Measurements from ENCODE around the gene KRT13. TPM values are rescaled to one million over a fixed set of nuclear protein-coding genes. Genes with fewer than 3 reads are reported as not detected.
A peak's percentile ranks its signal among the peaks of the same experiment; 100 is the strongest.

The KRT13 gene
- total RNA-seq, 4 donors from 2014 or later, result 1.5 to 6.4 (median 3.0) TPM

- Histone ChIP-seq H3K9me3 (no peaks in the 10 kb centered on the region), H3K4me1 (peaks cover 0 to 9% of the 10 kb centered on the region in 2 donors), H3K27ac (peak overlapping the region; percentile 85 to 89), H3K27me3 (no peaks in the 10 kb centered on the region), H3K4me3 (no peak overlapping the region), H3K36me3 (no peaks in the 10 kb centered on the region)
- intact Hi-C loops (cut with DNase I; ENCODE audit: low total_unique reads), result loop anchor here (5.0 kb wide), 1 partner anchor 98 kb away; no protein-coding TSS in a partner anchor
- TF ChIP-seq POLR2A (IDR thresholded peaks at IDR 0.05), result no peak
- no peak for TF ChIP-seq CTCF (IDR thresholded peaks at IDR 0.05)
- peak in 1 of 2 donors; percentile 40 for DNase-seq
Measured at GRCh38 chr17:41549596-41550039, 44.2 kb upstream of the KRT13 start.

GRCh38 chr17:41548844-41549595 is 43.6 kb upstream of the KRT13 start:
- no peak overlapping the region for H3K4me3 ChIP-seq
- H3K27ac ChIP-seq, result peak overlapping the region; percentile 85 to 89
- H3K36me3 ChIP-seq, result no peaks in the 10 kb centered on the region
- intact Hi-C loops (cut with DNase I; ENCODE audit: low total_unique reads), result no loop called here
- H3K27me3 ChIP-seq, result no peaks in the 10 kb centered on the region
- H3K4me1 ChIP-seq, result peaks cover 0 to 9% of the 10 kb centered on the region in 2 donors
- TF ChIP-seq CTCF (IDR thresholded peaks at IDR 0.05) (peak; percentile 72 to 83 (median 80)), POLR2A (IDR thresholded peaks at IDR 0.05) (no peak)
- DNase-seq, result peak; percentile 85 to 87
- no peaks in the 10 kb centered on the region for H3K9me3 ChIP-seq

- intact Hi-C loops (cut with DNase I; ENCODE audit: low total_unique reads), result no loop called here
- no peak for TF ChIP-seq CTCF (IDR thresholded peaks at IDR 0.05)
- TF ChIP-seq POLR2A (IDR thresholded peaks at IDR 0.05), result peak in 1 of 2 donors; percentile 24
- Histone ChIP-seq H3K9me3 (no peaks in the 10 kb centered on the region), H3K27ac (peak overlapping the region; percentile 85 to 89), H3K27me3 (no peaks in the 10 kb centered on the region), H3K36me3 (no peaks in the 10 kb centered on the region), H3K4me1 (peaks cover 0 to 9% of the 10 kb centered on the region in 2 donors), H3K4me3 (no peak overlapping the region)
- DNase-seq, result peak; percentile 84 to 93
Measured at GRCh38 chr17:41547921-41548843, 42.8 kb upstream of the KRT13 start.

- Histone ChIP-seq H3K27ac (peak overlapping the region; percentile 85 to 89), H3K27me3 (no peaks in the 10 kb centered on the region), H3K36me3 (no peaks in the 10 kb centered on the region), H3K9me3 (no peaks in the 10 kb centered on the region), H3K4me3 (no peak overlapping the region), H3K4me1 (peaks cover 0 to 9% of the 10 kb centered on the region in 2 donors)
- intact Hi-C loops (cut with DNase I; ENCODE audit: low total_unique reads), result no loop called here
- TF ChIP-seq CTCF (IDR thresholded peaks at IDR 0.05) (no peak), POLR2A (IDR thresholded peaks at IDR 0.05) (no peak)
- peak; percentile 54 to 56 for DNase-seq
Measured at GRCh38 chr17:41547378-41547841, 42.0 kb upstream of the KRT13 start.

All from uterus (tissue), 4 donors.